CD4-positive, alpha-beta T cell treated with Interleukin-15 for 1 hour (primary cell): Measurements from ENCODE around the gene DNAJC18.
"Not testable (repeated sequence)": the region's sequence is repeated elsewhere in the genome, so short reads cannot be mapped to it uniquely, and the experiment has no call there.

ENCODE experiments used
- DNase-seq: peaks from one replicate; pipeline ENCODE4 v3.0.0-alpha.2; 2020

DNAJC18 gene

GRCh38 chr5:139425497-139425896 is 13.8 kb downstream of the DNAJC18 start:
- DNase-seq, result no peak

- DNase-seq, result peak; percentile 55
These were observed 16.9 kb downstream of the DNAJC18 start for GRCh38 chr5:139422307-139422893.

- DNase-seq, result no peak
These were observed 19.8 kb downstream of the DNAJC18 start for GRCh38 chr5:139419226-139420192.

- DNase-seq, result no peak
These were observed 20.5 kb downstream of the DNAJC18 start for GRCh38 chr5:139418793-139419192.

GRCh38 chr5:139417214-139417613 is 22.1 kb downstream of the DNAJC18 start:
- no peak for DNase-seq

GRCh38 chr5:139416651-139417050 is 22.7 kb downstream of the DNAJC18 start:
- no peak for DNase-seq

GRCh38 chr5:139415869-139416268 is 23.5 kb downstream of the DNAJC18 start:
- no peak for DNase-seq

GRCh38 chr5:139415221-139415861 is 24.0 kb downstream of the DNAJC18 start:
- DNase-seq, result no peak

- DNase-seq, result no peak
These were observed 24.7 kb downstream of the DNAJC18 start for GRCh38 chr5:139414581-139415130.

GRCh38 chr5:139413963-139414362 is 25.4 kb downstream of the DNAJC18 start:
- no peak for DNase-seq

GRCh38 chr5:139413153-139413552 is 26.2 kb downstream of the DNAJC18 start:
- no peak for DNase-seq

- DNase-seq, result no peak
These were observed 28.1 kb downstream of the DNAJC18 start for GRCh38 chr5:139410993-139411828.

GRCh38 chr5:139410121-139410992 is 29.0 kb downstream of the DNAJC18 start:
- no peak for DNase-seq

- DNase-seq, result not testable (repeated sequence)
These were observed 30.2 kb downstream of the DNAJC18 start for GRCh38 chr5:139409116-139409515.

- DNase-seq, result no peak
These were observed 31.1 kb downstream of the DNAJC18 start for GRCh38 chr5:139408191-139408590.

GRCh38 chr5:139407517-139407916 is 31.8 kb downstream of the DNAJC18 start:
- DNase-seq, result no peak

GRCh38 chr5:139406963-139407362 is 32.4 kb downstream of the DNAJC18 start:
- DNase-seq, result no peak

- DNase-seq, result no peak
These were observed 34.9 kb downstream of the DNAJC18 start for GRCh38 chr5:139404484-139404840.

- peak; percentile 98 for DNase-seq
These were observed 35.4 kb downstream of the DNAJC18 start, which contains the start of gene SPATA24 for GRCh38 chr5:139403787-139404483. TSS of gene SPATA24 (minus strand) at chr5:139404089. CDS start at chr5:139404060, 29 bp downstream.

- DNase-seq, result no peak
These were observed 35.9 kb downstream of the DNAJC18 start for GRCh38 chr5:139403418-139403786.
